WTC11 (cell line): Measurements from ENCODE around the gene KCNT1.

Experiments
- CBFB ChIP-seq: sonication (generic); formaldehyde crosslinking; IDR thresholded peaks from 2 replicates; pipeline ENCODE4 v1.8.1; 2022; ENCODE audit warnings: mild to moderate bottlenecking, low read depth, missing genetic modification reagents
- CTCF ChIP-seq: fragments of 200-600 bp; IDR thresholded peaks from 2 replicates; pipeline ENCODE4 v1.8.0; 2022; ENCODE audit warnings: antibody characterized with exemption
- E2F5 ChIP-seq: sonication (generic); formaldehyde crosslinking; IDR thresholded peaks from 2 replicates; pipeline ENCODE4 v1.8.1; 2022; ENCODE audit warnings: mild to moderate bottlenecking, moderate library complexity, missing genetic modification reagents
- ELF4 ChIP-seq: sonication (generic); formaldehyde crosslinking; IDR thresholded peaks from 2 replicates; pipeline ENCODE4 v1.8.1; 2022; ENCODE audit warnings: low read depth, mild to moderate bottlenecking, moderate library complexity, missing genetic modification reagents
- FOXJ3 ChIP-seq: sonication (generic); formaldehyde crosslinking; IDR thresholded peaks from 2 replicates; pipeline ENCODE4 v1.9.0; 2021; ENCODE audit warnings: missing genetic modification reagents, mild to moderate bottlenecking, borderline replicate concordance
- MAX ChIP-seq: sonication (generic); formaldehyde crosslinking; IDR thresholded peaks from 2 replicates; pipeline ENCODE4 v1.8.0; 2022; ENCODE audit warnings: mild to moderate bottlenecking, missing genetic modification reagents
- MLX ChIP-seq: sonication (generic); formaldehyde crosslinking; IDR thresholded peaks from 2 replicates; pipeline ENCODE4 v1.8.1; 2023; ENCODE audit warnings: mild to moderate bottlenecking, missing genetic modification reagents, moderate library complexity
- RELA ChIP-seq: sonication (generic); formaldehyde crosslinking; IDR thresholded peaks from 2 replicates; pipeline ENCODE4 v1.8.1; 2022; ENCODE audit warnings: missing genetic modification reagents, mild to moderate bottlenecking, borderline replicate concordance
- USF1 ChIP-seq: sonication (generic); formaldehyde crosslinking; IDR thresholded peaks from 2 replicates; pipeline ENCODE4 v1.8.0; 2022; ENCODE audit warnings: mild to moderate bottlenecking, missing genetic modification reagents
- USF2 ChIP-seq: sonication (generic); formaldehyde crosslinking; IDR thresholded peaks from 2 replicates; pipeline ENCODE4 v1.8.1; 2023; ENCODE audit warnings: mild to moderate bottlenecking, missing genetic modification reagents, moderate library complexity

GRCh38 chr9:135716045-135716444 is 14.1 kb downstream of the KCNT1 start:
- TF ChIP-seq MAX (CRISPR knock-in tag): no peak
- no peak for TF ChIP-seq CTCF
- no peak for TF ChIP-seq E2F5 (CRISPR knock-in tag)
- TF ChIP-seq MLX: no peak
- TF ChIP-seq CBFB (CRISPR knock-in tag): no peak
- no peak for TF ChIP-seq USF1 (CRISPR knock-in tag)
- no peak for TF ChIP-seq ELF4 (CRISPR knock-in tag)
- TF ChIP-seq RELA (CRISPR knock-in tag): no peak
- no peak for TF ChIP-seq FOXJ3 (CRISPR knock-in tag)
- TF ChIP-seq USF2 (CRISPR knock-in tag): no peak
